GM12892 (cell line): ENCODE results near the gene CD209.

Source experiments
- POLR2A ChIP-seq: IDR thresholded peaks from 2 replicates; pipeline ENCODE4 v1.6.1; 2011; ENCODE audit warnings: low read depth, low read length, control low read depth
- POLR2AphosphoS5 ChIP-seq: IDR thresholded peaks from 2 replicates; pipeline ENCODE4 v1.6.1; 2011; ENCODE audit warnings: low read depth, low read length, control low read depth
- TAF1 ChIP-seq: IDR thresholded peaks from 2 replicates; pipeline ENCODE4 v1.6.1; 2011; ENCODE audit warnings: low read depth, mild to moderate bottlenecking, control low read depth, low read length, borderline replicate concordance

GRCh38 chr19:7756258-7756657 is 8.9 kb upstream of the CD209 start:
- TF ChIP-seq POLR2AphosphoS5 (no peak), POLR2A (no peak), TAF1 (no peak)
